Measurements from ENCODE around the gene YIPF4.

- TF ChIP-seq CTCF (IDR thresholded peaks at IDR 0.05; ENCODE audit: insufficient read depth, low read length, poor library complexity, severe bottlenecking) (no peak), EZH2phosphoT487 (conservative IDR thresholded peaks at IDR 0.05; ENCODE audit: low read length) (no peak)
Measured at GRCh38 chr2:32277363-32277673, 386 bp upstream of the YIPF4 start.

Data from SU-DHL-6 (cell line).